KMS-11 (cell line): ENCODE results near the gene SLC22A14.

Source experiments
- H2AFZ ChIP-seq: fragments of 200-600 bp; sonication (generic); 2 replicates; pipeline ENCODE4 v1.6.1; 2016; ENCODE audit warnings: antibody characterized with exemption, mixed run types, low read depth
- H3K27ac ChIP-seq: fragments of 200-600 bp; sonication (generic); 2 replicates; pipeline ENCODE4 v1.6.1; 2016; ENCODE audit warnings: mild to moderate bottlenecking, mixed run types
- H3K27me3 ChIP-seq: fragments of 200-600 bp; sonication (generic); 2 replicates; pipeline ENCODE4 v1.6.1; 2017; ENCODE audit warnings: mild to moderate bottlenecking, low read depth, mixed run types, moderate library complexity; ENCODE audit not compliant: insufficient read depth
- H3K36me3 ChIP-seq: fragments of 200-600 bp; sonication (generic); 2 replicates; pipeline ENCODE4 v1.6.1; 2017; ENCODE audit warnings: mild to moderate bottlenecking, mixed run types; ENCODE audit not compliant: insufficient read depth
- H3K4me1 ChIP-seq: fragments of 200-600 bp; sonication (generic); 2 replicates; pipeline ENCODE4 v1.6.1; 2016; ENCODE audit warnings: mild to moderate bottlenecking, low read depth, mixed run types; ENCODE audit not compliant: poor library complexity, severe bottlenecking
- H3K4me2 ChIP-seq: fragments of 200-600 bp; sonication (generic); 2 replicates; pipeline ENCODE4 v1.7.0; 2016; ENCODE audit warnings: mild to moderate bottlenecking, mixed run types
- H3K4me3 ChIP-seq: fragments of 200-600 bp; sonication (generic); IDR thresholded peaks from 2 replicates; pipeline ENCODE4 v1.6.1; 2017; ENCODE audit warnings: low read depth, low read length, mixed read lengths; ENCODE audit not compliant: insufficient read depth
- H3K79me2 ChIP-seq: fragments of 200-600 bp; sonication (generic); 2 replicates; pipeline ENCODE4 v1.6.1; 2016; ENCODE audit warnings: low read depth, mixed run types; ENCODE audit not compliant: insufficient read depth
- H3K9ac ChIP-seq: fragments of 200-600 bp; sonication (generic); 2 replicates; pipeline ENCODE4 v1.6.1; 2016; ENCODE audit warnings: mild to moderate bottlenecking, mixed run types
- H4K20me1 ChIP-seq: fragments of 200-600 bp; sonication (generic); 2 replicates; pipeline ENCODE4 v1.6.1; 2016; ENCODE audit warnings: mild to moderate bottlenecking, mixed run types; ENCODE audit not compliant: insufficient read depth
- CTCF ChIP-seq: fragments of 200-600 bp; sonication (generic); conservative IDR thresholded peaks from 2 replicates; pipeline ENCODE4 v1.6.1; 2017; ENCODE audit warnings: low read depth, mild to moderate bottlenecking, antibody characterized with exemption, low read length, moderate library complexity, mixed read lengths

Gene SLC22A14

GRCh38 chr3:38343797-38344594 is 61.9 kb downstream of the SLC22A14 start:
- TF ChIP-seq CTCF = no peak
- Histone ChIP-seq H3K9ac (no peak overlapping the region), H3K4me3 (no peak overlapping the region), H3K79me2 (no peaks in the 10 kb centered on the region), H3K4me1 (no peaks in the 10 kb centered on the region), H3K27me3 (no peaks in the 10 kb centered on the region), H3K27ac (no peak overlapping the region), H2AFZ (no peak overlapping the region), H4K20me1 (no peaks in the 10 kb centered on the region), H3K36me3 (no peaks in the 10 kb centered on the region), H3K4me2 (no peak overlapping the region)

- no peak overlapping the region for H3K9ac ChIP-seq
- H3K79me2 ChIP-seq = no peaks in the 10 kb centered on the region
- no peaks in the 10 kb centered on the region for H4K20me1 ChIP-seq
- no peak overlapping the region for H3K4me3 ChIP-seq
- H3K36me3 ChIP-seq = no peaks in the 10 kb centered on the region
- no peaks in the 10 kb centered on the region for H3K4me1 ChIP-seq
- H2AFZ ChIP-seq = peak overlapping the region; percentile 85
- H3K27ac ChIP-seq = no peak overlapping the region
- TF ChIP-seq CTCF = no peak
- no peaks in the 10 kb centered on the region for H3K27me3 ChIP-seq
- no peak overlapping the region for H3K4me2 ChIP-seq
Measured at GRCh38 chr3:38345879-38346586, 63.9 kb downstream of the SLC22A14 start.

GRCh38 chr3:38346587-38347410 is 64.7 kb downstream of the SLC22A14 start, which contains the start of gene XYLB:
XYLB (plus strand) TSS chr3:38346785; CDS start chr3:38346869, 84 bp downstream.
- no peaks in the 10 kb centered on the region for H3K79me2 ChIP-seq
- TF ChIP-seq CTCF = peak; percentile 30; the same call in 1 of the 2 replicates
- no peaks in the 10 kb centered on the region for H3K27me3 ChIP-seq
- H3K9ac ChIP-seq = peak within 1 kb of the TSS; percentile 69
- H3K4me2 ChIP-seq = peak within 1 kb of the TSS; percentile 33; the same call in 1 of the 2 replicates
- H2AFZ ChIP-seq = peak within 1 kb of the TSS; percentile 85
- H4K20me1 ChIP-seq = no peaks in the 10 kb centered on the region
- 0 out of 2 replicates have a peak within 1 kb of the TSS, but pooled peaks have one; percentile 5 for H3K27ac ChIP-seq
- no peaks in the 10 kb centered on the region for H3K36me3 ChIP-seq
- peak within 1 kb of the TSS; percentile 45 for H3K4me3 ChIP-seq
- no peaks in the 10 kb centered on the region for H3K4me1 ChIP-seq
